ENCODE results near the gene VPREB1. TPM values are rescaled to one million over a fixed set of nuclear protein-coding genes. Genes with fewer than 3 reads are reported as not detected.
A peak's percentile ranks its signal among the peaks of the same experiment; 100 is the strongest.

VPREB1 gene
- total RNA-seq, 1 donor from 2014 or later: not detected

DNA sequence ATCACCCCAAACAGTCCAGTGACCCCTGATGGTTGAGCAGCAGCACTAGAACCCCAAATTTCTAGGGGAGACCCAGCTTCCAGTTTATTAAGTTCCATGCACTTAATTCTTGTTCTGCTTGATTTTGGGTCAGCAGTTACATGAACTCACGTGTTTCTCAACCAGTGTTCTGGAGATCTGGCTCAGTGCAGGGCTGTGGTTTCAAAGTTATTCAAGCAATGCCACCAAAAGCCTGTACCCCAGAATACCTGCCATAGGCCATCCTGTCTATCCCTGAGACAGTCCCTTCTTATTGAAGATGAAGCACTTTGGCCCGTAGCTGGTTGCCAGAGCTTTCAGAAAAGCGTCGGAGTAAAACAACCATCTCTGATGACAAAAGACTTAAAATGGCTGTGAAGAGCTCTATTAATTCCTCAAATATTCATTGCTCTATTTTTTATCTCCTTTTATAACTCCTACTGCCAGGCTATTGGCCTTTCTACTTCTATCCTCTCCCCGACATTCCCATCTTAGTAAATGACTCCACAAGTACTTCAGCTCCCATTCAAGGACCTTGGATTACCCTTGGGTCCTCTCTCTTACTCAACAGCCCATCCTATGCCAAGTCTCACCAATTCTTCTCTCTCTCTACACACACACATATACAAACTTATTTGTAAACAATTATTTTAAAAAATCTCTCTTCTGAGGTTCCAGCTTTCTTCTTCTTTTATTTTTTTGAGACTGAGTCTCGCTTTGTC, 18.0 kb upstream of the VPREB1 start:
- H3K9me3 ChIP-seq: no peaks in the 10 kb centered on the region
- no peak overlapping the region for H3K4me3 ChIP-seq
- no peaks in the 10 kb centered on the region for H3K27me3 ChIP-seq
- intact Hi-C loops (cut with DNase I): no loop called here
- H3K36me3 ChIP-seq: no peaks in the 10 kb centered on the region
- no peak for DNase-seq (ENCODE audit: extremely low spot score in 2 of 2)
- TF ChIP-seq, protein P1, sequence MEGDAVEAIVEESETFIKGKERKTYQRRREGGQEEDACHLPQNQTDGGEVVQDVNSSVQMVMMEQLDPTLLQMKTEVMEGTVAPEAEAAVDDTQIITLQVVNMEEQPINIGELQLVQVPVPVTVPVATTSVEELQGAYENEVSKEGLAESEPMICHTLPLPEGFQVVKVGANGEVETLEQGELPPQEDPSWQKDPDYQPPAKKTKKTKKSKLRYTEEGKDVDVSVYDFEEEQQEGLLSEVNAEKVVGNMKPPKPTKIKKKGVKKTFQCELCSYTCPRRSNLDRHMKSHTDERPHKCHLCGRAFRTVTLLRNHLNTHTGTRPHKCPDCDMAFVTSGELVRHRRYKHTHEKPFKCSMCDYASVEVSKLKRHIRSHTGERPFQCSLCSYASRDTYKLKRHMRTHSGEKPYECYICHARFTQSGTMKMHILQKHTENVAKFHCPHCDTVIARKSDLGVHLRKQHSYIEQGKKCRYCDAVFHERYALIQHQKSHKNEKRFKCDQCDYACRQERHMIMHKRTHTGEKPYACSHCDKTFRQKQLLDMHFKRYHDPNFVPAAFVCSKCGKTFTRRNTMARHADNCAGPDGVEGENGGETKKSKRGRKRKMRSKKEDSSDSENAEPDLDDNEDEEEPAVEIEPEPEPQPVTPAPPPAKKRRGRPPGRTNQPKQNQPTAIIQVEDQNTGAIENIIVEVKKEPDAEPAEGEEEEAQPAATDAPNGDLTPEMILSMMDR (IDR thresholded peaks at IDR 0.05): no peak
- TF ChIP-seq POLR2AphosphoS5 (IDR thresholded peaks at IDR 0.05; ENCODE audit: insufficient read depth in 1 of 2, low read depth in 1 of 2): no peak
- TF ChIP-seq POLR2A (IDR thresholded peaks at IDR 0.05): no peak
- H3K4me1 ChIP-seq: no peaks in the 10 kb centered on the region
- no peak overlapping the region for H3K27ac ChIP-seq

DNA sequence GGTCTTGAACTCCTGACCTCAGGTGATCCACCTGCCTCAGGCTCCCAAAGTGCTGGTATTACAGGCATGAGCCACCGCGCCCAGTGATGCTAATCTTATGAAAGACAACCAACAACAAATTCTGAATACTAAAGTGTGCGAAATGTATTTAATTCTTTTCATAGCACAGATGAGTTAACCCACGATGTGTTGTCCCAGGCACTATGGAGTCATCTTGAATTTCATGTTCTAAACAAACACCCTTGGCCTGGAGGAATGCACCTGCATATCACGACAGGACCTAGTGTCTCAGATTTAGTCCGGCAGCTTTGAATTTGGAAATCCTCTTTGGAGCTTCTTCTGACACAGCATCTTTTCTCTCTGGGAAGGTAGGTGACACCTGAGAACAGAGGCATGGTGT, 16.2 kb upstream of the VPREB1 start:
- H3K4me1 ChIP-seq: no peaks in the 10 kb centered on the region
- H3K27ac ChIP-seq: no peak overlapping the region
- H3K27me3 ChIP-seq: no peaks in the 10 kb centered on the region
- intact Hi-C loops (cut with DNase I): no loop called here
- TF ChIP-seq, protein P1 (IDR thresholded peaks at IDR 0.05): no peak
- TF ChIP-seq POLR2AphosphoS5 (IDR thresholded peaks at IDR 0.05; ENCODE audit: insufficient read depth in 1 of 2, low read depth in 1 of 2) (no peak), POLR2A (IDR thresholded peaks at IDR 0.05) (no peak)
- no peaks in the 10 kb centered on the region for H3K36me3 ChIP-seq
- no peaks in the 10 kb centered on the region for H3K9me3 ChIP-seq
- peak in 1 of 2 donors; percentile 37 for DNase-seq (ENCODE audit: extremely low spot score in 2 of 2)
- H3K4me3 ChIP-seq: no peak overlapping the region

DNA sequence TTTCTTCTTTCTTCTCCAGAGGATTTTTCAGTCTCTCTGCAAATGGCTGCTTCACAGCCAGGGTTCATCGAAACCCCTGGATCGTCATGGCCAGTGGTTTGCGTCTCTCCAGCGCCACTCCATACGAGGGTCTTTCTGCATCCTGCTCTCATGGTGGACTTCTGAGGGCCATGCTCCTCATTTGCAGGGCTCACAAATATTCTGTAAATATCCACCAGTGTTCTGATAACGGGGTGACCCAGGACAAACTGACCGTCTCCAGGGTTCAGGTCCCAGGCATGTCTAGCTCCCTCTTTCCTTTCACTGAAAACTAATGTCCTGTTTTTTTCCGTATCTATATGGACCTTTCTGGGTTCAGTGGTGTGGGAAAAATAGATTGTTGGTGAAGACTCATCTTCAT, 15.7 kb upstream of the VPREB1 start:
- TF ChIP-seq POLR2A (IDR thresholded peaks at IDR 0.05): no peak
- TF ChIP-seq, protein P1 (IDR thresholded peaks at IDR 0.05): no peak
- intact Hi-C loops (cut with DNase I): no loop called here
- H3K27ac ChIP-seq: no peak overlapping the region
- H3K27me3 ChIP-seq: no peaks in the 10 kb centered on the region
- no peaks in the 10 kb centered on the region for H3K36me3 ChIP-seq
- H3K9me3 ChIP-seq: no peaks in the 10 kb centered on the region
- DNase-seq (ENCODE audit: extremely low spot score in 2 of 2): peak; percentile 28 to 72
- H3K4me3 ChIP-seq: no peak overlapping the region
- no peaks in the 10 kb centered on the region for H3K4me1 ChIP-seq

DNA sequence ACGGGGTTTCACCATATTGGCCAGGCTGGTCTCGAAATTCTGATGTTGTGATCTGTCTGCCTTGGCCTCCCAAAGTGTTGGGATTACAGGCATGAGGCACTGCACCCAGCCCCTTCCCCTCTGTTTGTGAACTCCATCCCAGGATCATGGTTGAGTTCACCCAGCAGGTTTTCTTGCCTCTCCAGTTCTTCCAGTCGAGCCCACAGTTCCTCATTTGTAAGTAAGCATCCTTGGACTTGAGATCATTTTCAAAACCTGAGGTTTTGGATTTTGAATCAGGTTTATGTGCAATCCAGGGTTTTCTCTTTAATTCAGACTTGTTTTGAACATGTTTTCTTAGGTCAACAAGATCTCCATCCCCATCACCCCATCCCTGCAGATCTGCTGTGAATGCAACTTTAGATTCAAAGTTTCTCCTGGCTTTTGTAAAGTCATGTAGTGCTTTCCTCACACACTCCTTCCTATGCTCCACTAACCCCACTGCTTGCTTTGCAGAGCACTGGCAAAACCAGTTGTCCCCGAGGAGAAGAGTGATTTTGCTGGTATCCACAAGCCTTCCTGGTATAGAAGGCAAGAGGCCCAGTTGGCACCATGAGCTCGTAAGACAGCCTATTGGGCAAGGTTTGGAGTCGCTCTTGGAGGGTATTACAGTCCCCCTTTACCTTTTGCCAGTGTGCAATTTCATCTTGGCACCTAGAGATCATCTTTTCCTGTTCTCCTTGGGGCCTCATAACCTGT, 14.7 kb upstream of the VPREB1 start:
- no peak overlapping the region for H3K4me3 ChIP-seq
- H3K9me3 ChIP-seq: no peaks in the 10 kb centered on the region
- H3K27ac ChIP-seq: no peak overlapping the region
- H3K36me3 ChIP-seq: no peaks in the 10 kb centered on the region
- DNase-seq (ENCODE audit: extremely low spot score in 2 of 2): peak; percentile 65 to 79
- TF ChIP-seq POLR2AphosphoS5 (IDR thresholded peaks at IDR 0.05; ENCODE audit: insufficient read depth in 1 of 2, low read depth in 1 of 2) (no peak), POLR2A (IDR thresholded peaks at IDR 0.05) (no peak)
- TF ChIP-seq, protein P1 (IDR thresholded peaks at IDR 0.05): no peak
- H3K27me3 ChIP-seq: no peaks in the 10 kb centered on the region
- intact Hi-C loops (cut with DNase I): no loop called here
- H3K4me1 ChIP-seq: no peaks in the 10 kb centered on the region

DNA sequence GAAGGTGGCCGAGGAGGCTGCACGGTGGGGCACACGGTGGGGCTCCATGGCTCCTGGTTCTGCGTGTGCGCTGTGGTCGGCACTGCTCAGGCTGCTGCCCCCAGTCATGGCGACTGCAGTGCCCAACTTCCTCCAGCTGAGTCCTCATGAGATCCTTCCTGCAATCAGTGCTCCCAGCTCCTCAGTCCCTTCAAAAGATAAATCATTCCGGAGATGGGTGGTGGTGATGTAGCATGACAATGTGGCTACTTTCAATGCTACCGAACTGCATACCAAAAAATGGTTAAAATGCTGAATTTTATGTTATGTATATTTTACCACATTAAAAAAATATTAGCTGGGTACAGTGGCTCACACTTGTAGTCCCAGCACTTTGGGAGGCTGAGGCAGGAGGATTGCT, 14.1 kb upstream of the VPREB1 start:
- Histone ChIP-seq H3K4me1 (no peaks in the 10 kb centered on the region), H3K9me3 (no peaks in the 10 kb centered on the region), H3K27ac (no peak overlapping the region), H3K27me3 (no peaks in the 10 kb centered on the region), H3K36me3 (no peaks in the 10 kb centered on the region), H3K4me3 (no peak overlapping the region)
- intact Hi-C loops (cut with DNase I): no loop called here
- TF ChIP-seq POLR2A (IDR thresholded peaks at IDR 0.05) (no peak), POLR2AphosphoS5 (IDR thresholded peaks at IDR 0.05; ENCODE audit: insufficient read depth in 1 of 2, low read depth in 1 of 2) (no peak)
- TF ChIP-seq, protein P1 (IDR thresholded peaks at IDR 0.05): no peak
- DNase-seq (ENCODE audit: extremely low spot score in 2 of 2): peak in 1 of 2 donors; percentile 77
